Tibial nerve (tissue), 4 donors: ENCODE data around the gene KCNH1.

Experiments
- CTCF ChIP-seq, 5 experiments: fragments of 200-600 bp in 3 of 5; fragments of 450-650 bp in 2 of 5; sonication (generic) in 3 of 5; IDR thresholded peaks; one replicate each; pipeline ENCODE4 v1.5.1; 2016 to 2019; ENCODE audit warnings: antibody characterized with exemption in 5 of 5, mild to moderate bottlenecking in 3 of 5, moderate library complexity in 2 of 5
- EP300 ChIP-seq, 2 donors: sonication (generic); formaldehyde crosslinking; IDR thresholded peaks; one replicate each; pipeline ENCODE4 v1.6.1; 2017; ENCODE audit warnings: antibody characterized with exemption in 2 of 2, mild to moderate bottlenecking in 1 of 2
- POLR2A ChIP-seq, 2 donors: fragments of 450-650 bp; IDR thresholded peaks; one replicate each; pipeline ENCODE4 v1.6.1; 2017; ENCODE audit warnings: antibody characterized with exemption in 2 of 2, mild to moderate bottlenecking in 2 of 2, moderate library complexity in 2 of 2

DNA sequence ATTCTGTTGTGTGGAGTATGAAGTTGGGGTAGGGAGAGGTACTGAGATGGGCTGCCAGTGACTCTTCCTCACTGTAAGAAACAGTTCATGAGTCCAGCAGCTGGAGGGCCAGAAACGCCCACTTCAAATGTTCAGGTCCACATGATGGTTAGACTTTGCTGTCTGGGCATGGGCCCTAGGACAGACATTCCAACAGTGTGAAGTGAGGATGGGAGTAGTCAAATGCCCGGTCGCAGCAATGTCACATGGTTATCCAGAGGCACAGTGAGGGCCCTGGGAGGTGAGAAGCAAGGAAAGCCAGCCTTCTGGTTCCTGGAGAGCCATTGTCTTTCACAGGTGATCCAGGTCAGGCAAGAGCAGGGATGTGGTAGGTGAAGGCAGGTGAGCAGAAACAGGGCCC, 500.8 kb downstream of the KCNH1 start:
- TF ChIP-seq CTCF (IDR thresholded peaks at IDR 0.05): no peak
- no peak for TF ChIP-seq POLR2A (IDR thresholded peaks at IDR 0.05)
- TF ChIP-seq EP300 (IDR thresholded peaks at IDR 0.05): no peak
